ENCODE results near the gene IGFL2.

DNA sequence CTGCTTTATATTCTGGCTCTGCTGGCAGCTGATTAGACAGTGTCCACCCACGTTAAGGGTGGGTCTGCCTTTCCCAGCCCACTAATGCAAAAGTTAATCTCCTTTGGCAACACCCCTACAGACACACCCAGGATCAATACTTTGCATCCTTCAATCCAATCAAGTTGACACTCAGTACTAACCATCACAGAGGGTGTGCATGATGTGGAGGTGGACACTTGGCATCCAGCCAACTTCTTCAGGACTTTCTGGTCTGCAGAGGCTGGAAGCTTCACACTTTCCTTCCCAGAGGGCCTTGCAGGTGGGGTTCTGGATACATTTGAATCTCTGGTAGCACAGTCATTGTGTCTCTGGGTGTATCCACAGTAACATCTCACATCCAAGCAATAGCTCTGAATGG, 62.6 kb downstream of the IGFL2 start:
- TF ChIP-seq, protein P1, sequence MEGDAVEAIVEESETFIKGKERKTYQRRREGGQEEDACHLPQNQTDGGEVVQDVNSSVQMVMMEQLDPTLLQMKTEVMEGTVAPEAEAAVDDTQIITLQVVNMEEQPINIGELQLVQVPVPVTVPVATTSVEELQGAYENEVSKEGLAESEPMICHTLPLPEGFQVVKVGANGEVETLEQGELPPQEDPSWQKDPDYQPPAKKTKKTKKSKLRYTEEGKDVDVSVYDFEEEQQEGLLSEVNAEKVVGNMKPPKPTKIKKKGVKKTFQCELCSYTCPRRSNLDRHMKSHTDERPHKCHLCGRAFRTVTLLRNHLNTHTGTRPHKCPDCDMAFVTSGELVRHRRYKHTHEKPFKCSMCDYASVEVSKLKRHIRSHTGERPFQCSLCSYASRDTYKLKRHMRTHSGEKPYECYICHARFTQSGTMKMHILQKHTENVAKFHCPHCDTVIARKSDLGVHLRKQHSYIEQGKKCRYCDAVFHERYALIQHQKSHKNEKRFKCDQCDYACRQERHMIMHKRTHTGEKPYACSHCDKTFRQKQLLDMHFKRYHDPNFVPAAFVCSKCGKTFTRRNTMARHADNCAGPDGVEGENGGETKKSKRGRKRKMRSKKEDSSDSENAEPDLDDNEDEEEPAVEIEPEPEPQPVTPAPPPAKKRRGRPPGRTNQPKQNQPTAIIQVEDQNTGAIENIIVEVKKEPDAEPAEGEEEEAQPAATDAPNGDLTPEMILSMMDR (IDR thresholded peaks at IDR 0.05), result no peak
- TF ChIP-seq POLR2AphosphoS5 (IDR thresholded peaks at IDR 0.05; ENCODE audit: insufficient read depth in 1 of 2, low read depth in 1 of 2), result no peak
- TF ChIP-seq POLR2A (IDR thresholded peaks at IDR 0.05), result no peak

Data from vagina (tissue), 2 donors.